ENCODE data around the gene FAM221B. TPM values are rescaled to one million over a fixed set of nuclear protein-coding genes. Genes with fewer than 3 reads are reported as not detected.
A peak's percentile ranks its signal among the peaks of the same experiment; 100 is the strongest.

The FAM221B gene, protein sequence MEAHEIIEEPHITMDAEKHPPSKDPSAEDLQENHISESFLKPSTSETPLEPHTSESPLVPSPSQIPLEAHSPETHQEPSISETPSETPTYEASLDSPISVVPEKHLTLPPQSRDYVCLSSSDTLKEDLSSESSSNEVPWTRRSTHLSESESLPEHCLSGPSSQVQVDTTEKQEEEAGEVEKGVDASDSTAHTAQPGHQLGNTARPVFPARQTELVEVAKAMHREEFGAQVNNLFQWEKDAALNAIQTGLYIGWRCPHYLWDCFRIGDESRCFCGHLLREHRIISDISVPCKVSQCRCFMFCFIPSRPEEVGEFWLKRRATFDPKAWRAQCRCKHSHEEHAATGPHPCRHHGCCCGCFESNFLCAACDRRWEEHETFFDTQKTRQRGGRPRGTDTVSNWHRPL
- polyA plus RNA-seq, result 0.09 TPM in 1 of 2 replicates, not detected in the other
- polyA minus RNA-seq, result not detected in 2 replicates

DNA sequence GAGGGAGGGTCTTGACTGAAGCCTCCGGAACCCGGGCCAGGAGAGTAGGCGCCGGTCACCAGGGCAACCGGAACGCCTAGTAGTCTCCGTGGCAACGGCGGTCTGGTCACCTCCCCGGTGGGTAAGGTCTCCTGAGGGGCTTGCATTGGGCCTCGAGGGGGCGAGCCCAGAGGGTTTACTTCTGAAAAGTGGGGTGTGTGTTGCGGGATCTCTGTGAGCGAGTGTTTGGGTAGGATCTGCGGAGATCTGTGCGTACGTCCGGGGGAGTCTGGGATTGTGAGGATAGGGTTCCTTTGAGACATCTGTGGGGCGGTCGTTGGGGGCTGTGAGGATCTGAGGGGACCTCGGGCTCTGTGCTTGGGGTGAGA lies at the start of gene FAM221B:
TSS of gene FAM221B (minus strand) at position 17 of the 368 bp plus-strand sequence. CDS start 2,571 bp downstream, outside the sequence.
- TF ChIP-seq EZH2 (IDR thresholded peaks at IDR 0.05; ENCODE audit: borderline replicate concordance, insufficient read depth, low read length, poor library complexity, severe bottlenecking) (no peak), TAF1 (IDR thresholded peaks at IDR 0.05; ENCODE audit: low read depth) (no peak), RAD21 (conservative IDR thresholded peaks at IDR 0.05) (no peak), SMC3 (conservative IDR thresholded peaks at IDR 0.05; ENCODE audit: poor library complexity) (peak; percentile 7)
- TF ChIP-seq, protein P1, sequence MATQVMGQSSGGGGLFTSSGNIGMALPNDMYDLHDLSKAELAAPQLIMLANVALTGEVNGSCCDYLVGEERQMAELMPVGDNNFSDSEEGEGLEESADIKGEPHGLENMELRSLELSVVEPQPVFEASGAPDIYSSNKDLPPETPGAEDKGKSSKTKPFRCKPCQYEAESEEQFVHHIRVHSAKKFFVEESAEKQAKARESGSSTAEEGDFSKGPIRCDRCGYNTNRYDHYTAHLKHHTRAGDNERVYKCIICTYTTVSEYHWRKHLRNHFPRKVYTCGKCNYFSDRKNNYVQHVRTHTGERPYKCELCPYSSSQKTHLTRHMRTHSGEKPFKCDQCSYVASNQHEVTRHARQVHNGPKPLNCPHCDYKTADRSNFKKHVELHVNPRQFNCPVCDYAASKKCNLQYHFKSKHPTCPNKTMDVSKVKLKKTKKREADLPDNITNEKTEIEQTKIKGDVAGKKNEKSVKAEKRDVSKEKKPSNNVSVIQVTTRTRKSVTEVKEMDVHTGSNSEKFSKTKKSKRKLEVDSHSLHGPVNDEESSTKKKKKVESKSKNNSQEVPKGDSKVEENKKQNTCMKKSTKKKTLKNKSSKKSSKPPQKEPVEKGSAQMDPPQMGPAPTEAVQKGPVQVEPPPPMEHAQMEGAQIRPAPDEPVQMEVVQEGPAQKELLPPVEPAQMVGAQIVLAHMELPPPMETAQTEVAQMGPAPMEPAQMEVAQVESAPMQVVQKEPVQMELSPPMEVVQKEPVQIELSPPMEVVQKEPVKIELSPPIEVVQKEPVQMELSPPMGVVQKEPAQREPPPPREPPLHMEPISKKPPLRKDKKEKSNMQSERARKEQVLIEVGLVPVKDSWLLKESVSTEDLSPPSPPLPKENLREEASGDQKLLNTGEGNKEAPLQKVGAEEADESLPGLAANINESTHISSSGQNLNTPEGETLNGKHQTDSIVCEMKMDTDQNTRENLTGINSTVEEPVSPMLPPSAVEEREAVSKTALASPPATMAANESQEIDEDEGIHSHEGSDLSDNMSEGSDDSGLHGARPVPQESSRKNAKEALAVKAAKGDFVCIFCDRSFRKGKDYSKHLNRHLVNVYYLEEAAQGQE (IDR thresholded peaks at IDR 0.05; ENCODE audit: borderline replicate concordance), result peak; percentile 23
- Histone ChIP-seq H3K4me3 (ENCODE audit: low read length) (peak within 1 kb of the TSS; percentile 83), H3K27me3 (ENCODE audit: insufficient read depth, low read depth, low read length) (no peaks in the 10 kb centered on the region), H3K4me2 (ENCODE audit: low read length) (peak within 1 kb of the TSS; percentile 84), H3K9ac (ENCODE audit: low read length) (peak within 1 kb of the TSS; percentile 91), H3F3A (ENCODE audit: insufficient read depth, low read length, poor library complexity, severe bottlenecking) (no peaks in the 10 kb centered on the region), H3K9me2 (ENCODE audit: insufficient read depth, low read length) (no peaks in the 10 kb centered on the region), H3K9me3 (ENCODE audit: low read length) (no peaks in the 10 kb centered on the region), H3K36me3 (ENCODE audit: insufficient read depth, low read length) (no peaks in the 10 kb centered on the region), H3K27ac (ENCODE audit: low read length) (peak within 1 kb of the TSS; percentile 61), H2AFZ (ENCODE audit: low read depth, low read length) (peak within 1 kb of the TSS; percentile 83), H4K20me1 (ENCODE audit: insufficient read depth) (no peaks in the 10 kb centered on the region), H3K79me2 (replicated peaks; ENCODE audit: insufficient read depth, low read length) (peaks cover 14% of the 10 kb centered on the region)

DNA sequence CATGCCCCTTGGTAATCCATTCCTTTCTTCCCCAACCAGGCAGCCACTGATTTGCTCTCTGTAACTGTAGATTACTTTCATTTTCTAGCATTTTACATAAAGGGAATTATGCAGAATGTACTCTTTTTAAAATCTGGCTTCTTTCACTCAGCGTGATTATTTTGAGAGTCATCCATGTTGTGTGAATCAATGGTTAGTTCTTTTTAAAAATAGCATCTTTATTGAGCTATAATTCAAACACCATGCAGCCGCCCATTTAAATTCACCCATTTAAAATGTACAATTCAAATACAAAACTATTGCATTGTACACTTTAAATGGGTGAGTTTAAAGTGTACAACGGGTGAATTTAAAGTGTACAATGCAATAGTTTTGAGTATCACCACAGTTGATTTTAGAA lies 44.0 kb upstream of the FAM221B start:
- H2AFZ ChIP-seq (ENCODE audit: low read depth, low read length), result no peak overlapping the region
- no peak overlapping the region for H3K4me2 ChIP-seq (ENCODE audit: low read length)
- H3K4me3 ChIP-seq (ENCODE audit: low read length), result no peak overlapping the region
- no peaks in the 10 kb centered on the region for H3K9me2 ChIP-seq (ENCODE audit: insufficient read depth, low read length)
- no peak overlapping the region for H3K27ac ChIP-seq (ENCODE audit: low read length)
- no peaks in the 10 kb centered on the region for H4K20me1 ChIP-seq (ENCODE audit: insufficient read depth)
- no peaks in the 10 kb centered on the region for H3K9me3 ChIP-seq (ENCODE audit: low read length)
- H3K9ac ChIP-seq (ENCODE audit: low read length), result no peak overlapping the region
- no peaks in the 10 kb centered on the region for H3K79me2 ChIP-seq (replicated peaks; ENCODE audit: insufficient read depth, low read length)
- TF ChIP-seq MXI1 (conservative IDR thresholded peaks at IDR 0.05; ENCODE audit: poor library complexity, severe bottlenecking) (no peak), RAD21 (conservative IDR thresholded peaks at IDR 0.05) (no peak), TAF1 (IDR thresholded peaks at IDR 0.05; ENCODE audit: low read depth) (no peak), SMC3 (conservative IDR thresholded peaks at IDR 0.05; ENCODE audit: poor library complexity) (no peak), POLR2AphosphoS5 (IDR thresholded peaks at IDR 0.05) (no peak), EZH2 (IDR thresholded peaks at IDR 0.05; ENCODE audit: borderline replicate concordance, insufficient read depth, low read length, poor library complexity, severe bottlenecking) (no peak), EP300 (conservative IDR thresholded peaks at IDR 0.05; ENCODE audit: poor library complexity, severe bottlenecking) (no peak)
- TF ChIP-seq, protein P2, sequence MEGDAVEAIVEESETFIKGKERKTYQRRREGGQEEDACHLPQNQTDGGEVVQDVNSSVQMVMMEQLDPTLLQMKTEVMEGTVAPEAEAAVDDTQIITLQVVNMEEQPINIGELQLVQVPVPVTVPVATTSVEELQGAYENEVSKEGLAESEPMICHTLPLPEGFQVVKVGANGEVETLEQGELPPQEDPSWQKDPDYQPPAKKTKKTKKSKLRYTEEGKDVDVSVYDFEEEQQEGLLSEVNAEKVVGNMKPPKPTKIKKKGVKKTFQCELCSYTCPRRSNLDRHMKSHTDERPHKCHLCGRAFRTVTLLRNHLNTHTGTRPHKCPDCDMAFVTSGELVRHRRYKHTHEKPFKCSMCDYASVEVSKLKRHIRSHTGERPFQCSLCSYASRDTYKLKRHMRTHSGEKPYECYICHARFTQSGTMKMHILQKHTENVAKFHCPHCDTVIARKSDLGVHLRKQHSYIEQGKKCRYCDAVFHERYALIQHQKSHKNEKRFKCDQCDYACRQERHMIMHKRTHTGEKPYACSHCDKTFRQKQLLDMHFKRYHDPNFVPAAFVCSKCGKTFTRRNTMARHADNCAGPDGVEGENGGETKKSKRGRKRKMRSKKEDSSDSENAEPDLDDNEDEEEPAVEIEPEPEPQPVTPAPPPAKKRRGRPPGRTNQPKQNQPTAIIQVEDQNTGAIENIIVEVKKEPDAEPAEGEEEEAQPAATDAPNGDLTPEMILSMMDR (IDR thresholded peaks at IDR 0.05; ENCODE audit: poor library complexity, severe bottlenecking), result no peak
- TF ChIP-seq, protein P1 (IDR thresholded peaks at IDR 0.05; ENCODE audit: borderline replicate concordance), result no peak
- no peaks in the 10 kb centered on the region for H3F3A ChIP-seq (ENCODE audit: insufficient read depth, low read length, poor library complexity, severe bottlenecking)
- no peaks in the 10 kb centered on the region for H3K27me3 ChIP-seq (ENCODE audit: insufficient read depth, low read depth, low read length)
- no peaks in the 10 kb centered on the region for H3K36me3 ChIP-seq (ENCODE audit: insufficient read depth, low read length)

Data from neural cell (in vitro differentiated cells).